NCI-H1930 (cell line): ENCODE results near the gene PRR32.
"Not testable (repeated sequence)": the region's sequence is repeated elsewhere in the genome, so short reads cannot be mapped to it uniquely, and the experiment has no call there.

Experiments used
- DNase-seq, 2 experiments: peaks; one replicate each; lab custom pipeline; 2025; lab: John Stamatoyannopoulos, UW

The PRR32 gene, protein sequence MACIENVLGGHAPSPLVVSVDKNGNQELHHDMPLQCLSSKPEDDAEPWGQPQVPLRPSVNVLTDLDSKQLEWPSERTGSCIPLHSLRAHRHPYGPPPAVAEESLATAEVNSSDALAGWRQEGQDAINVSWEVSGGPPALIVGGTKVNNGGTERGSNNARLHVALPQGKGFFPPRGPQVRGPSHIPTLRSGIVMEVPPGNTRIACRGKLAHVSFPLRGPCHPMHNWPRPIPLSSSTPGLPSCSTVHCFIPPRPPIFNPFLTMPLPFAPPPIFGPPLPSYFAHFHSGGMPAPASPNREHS

DNA sequence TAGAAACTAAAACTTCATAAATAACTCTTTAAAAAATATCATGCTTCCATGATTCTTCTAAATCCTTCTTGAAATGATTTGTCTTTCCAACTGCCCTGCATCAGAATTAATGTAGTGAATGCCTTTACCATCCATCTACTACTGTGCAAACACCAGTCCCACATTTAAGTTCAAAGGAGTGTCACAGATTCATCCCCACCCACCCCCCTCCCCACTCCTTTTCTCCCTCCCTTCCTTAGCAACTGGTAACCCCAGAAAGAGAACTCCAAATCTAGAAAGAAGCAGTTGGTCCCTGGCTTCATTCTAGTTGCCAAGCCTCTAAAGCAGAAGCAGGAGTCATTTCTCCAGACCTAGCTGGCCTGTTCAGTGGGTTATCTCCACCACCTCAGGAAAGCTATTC, at the start of gene PRR32:
PRR32 (plus strand) TSS at position 301 of the 400 bp plus-strand sequence. CDS start 115 bp downstream, outside the sequence.
- DNase-seq = no peak

- DNase-seq = no peak
Observed at GRCh38 chrX:126770179-126770578, 49.4 kb upstream of the PRR32 start.

GRCh38 chrX:126785539-126785938, 34.0 kb upstream of the PRR32 start:
- DNase-seq = no peak

GRCh38 chrX:126799059-126799458, 20.5 kb upstream of the PRR32 start:
- DNase-seq = no peak

DNA sequence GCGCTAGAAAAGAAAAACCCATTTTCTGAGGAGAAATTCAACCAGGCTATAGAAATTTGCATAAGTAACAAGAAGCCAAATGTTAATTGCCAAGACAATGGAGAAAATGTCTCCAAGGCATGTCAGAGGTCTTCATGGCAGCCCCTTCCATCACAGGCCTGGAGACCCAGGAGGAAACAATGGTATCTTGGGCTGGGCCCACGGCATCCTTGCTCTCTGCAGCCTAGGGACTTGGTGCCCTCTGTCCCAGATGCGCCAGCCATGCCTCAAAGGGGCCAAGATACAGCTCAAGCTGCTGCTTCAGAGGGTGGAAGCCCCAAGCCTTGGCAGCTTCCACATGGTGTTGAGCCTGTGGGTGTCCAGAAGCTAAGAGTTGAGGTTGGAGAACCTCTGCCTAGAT, 12.7 kb upstream of the PRR32 start:
- DNase-seq = not testable (repeated sequence)

DNA sequence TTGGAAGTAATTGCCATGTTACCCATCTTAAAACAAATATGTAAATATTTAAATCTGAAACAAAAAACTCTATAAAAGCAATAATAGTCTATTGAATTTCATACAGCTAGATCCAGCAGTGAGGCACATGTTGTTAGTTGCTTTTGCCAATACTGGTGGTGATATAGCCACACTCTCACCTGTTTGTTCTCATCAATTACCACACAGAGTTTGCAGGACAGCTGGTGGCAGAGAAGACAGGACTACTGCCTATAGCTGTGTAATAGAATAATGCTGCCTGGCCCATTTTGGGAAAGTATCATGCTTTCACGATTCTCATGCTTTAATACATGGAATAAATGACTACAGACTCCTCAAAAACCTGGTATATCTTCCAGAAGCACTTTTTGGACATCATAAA, 3.7 kb upstream of the PRR32 start:
- DNase-seq = no peak

DNA sequence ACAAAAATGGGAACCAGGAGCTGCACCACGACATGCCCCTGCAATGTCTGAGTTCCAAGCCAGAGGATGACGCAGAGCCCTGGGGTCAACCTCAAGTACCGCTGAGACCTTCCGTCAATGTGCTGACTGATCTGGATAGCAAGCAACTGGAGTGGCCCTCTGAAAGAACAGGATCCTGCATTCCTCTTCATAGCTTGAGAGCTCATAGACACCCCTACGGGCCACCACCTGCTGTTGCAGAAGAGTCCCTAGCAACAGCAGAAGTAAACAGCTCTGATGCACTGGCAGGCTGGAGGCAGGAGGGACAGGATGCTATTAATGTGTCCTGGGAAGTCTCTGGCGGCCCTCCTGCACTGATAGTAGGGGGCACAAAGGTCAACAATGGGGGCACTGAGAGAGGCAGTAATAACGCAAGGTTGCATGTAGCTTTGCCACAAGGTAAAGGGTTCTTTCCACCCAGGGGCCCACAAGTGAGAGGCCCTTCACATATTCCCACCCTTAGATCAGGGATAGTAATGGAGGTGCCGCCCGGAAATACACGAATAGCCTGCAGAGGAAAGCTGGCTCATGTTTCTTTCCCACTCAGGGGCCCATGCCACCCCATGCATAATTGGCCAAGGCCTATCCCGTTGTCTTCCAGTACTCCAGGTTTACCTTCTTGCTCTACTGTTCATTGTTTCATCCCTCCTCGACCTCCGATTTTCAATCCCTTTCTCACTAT, 1.3 kb downstream of the PRR32 start:
- no peak for DNase-seq

- DNase-seq = no peak
Observed at GRCh38 chrX:126824338-126825007, 4.9 kb downstream of the PRR32 start.

- no peak for DNase-seq
Observed at GRCh38 chrX:126825566-126826193, 6.2 kb downstream of the PRR32 start.

GRCh38 chrX:126836186-126836585, 16.7 kb downstream of the PRR32 start:
- DNase-seq = no peak

DNA sequence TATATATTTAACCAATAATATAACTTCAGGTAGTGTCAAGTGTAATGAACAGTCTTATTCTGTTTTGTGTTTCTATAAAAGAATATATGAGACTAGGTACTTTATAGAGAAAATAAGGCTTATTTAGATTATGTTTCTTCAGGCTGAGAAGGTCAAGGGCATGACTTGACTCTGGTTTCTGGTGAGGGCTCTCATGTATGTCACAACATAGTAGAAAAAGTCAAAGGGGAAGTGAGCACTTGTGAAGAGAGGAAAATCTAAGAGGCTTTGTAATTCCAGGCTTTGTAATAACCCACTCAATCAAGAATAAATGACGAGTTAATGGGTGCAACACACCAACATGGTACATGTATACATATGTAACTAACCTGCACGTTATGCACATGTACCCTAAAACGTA, 27.6 kb downstream of the PRR32 start:
- no peak for DNase-seq

DNA sequence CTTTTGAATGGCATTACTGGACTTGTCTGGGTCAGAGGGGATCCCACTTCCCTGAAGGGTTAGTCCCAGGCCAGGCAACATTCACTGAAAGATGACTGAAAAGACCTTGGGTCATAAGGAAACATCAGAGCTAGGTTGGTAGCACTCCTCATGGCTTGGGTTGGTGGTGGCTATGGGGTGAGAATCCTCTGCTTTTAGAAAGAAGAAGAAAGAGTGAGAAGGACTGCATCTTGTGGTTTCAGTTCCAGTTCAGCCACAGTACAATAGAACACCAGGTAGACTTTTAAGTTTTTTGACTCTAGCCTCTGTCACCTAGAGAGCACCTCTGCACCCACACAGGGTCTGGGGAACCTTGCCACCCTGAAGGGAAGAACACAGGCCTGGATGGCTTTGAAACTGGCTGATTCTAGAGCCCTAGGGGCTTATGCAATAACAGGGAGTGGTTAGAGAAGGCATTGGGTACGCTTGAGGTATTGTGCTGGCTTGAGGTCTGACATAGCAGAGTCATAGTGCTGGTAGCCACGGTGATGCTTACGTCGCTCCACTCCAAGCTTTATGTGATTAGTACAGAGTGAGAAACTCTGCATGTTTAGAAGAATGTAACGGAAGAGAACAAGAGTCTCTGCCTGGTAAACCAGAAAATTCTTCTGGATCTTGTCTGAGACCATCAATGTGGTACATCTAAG, 36.5 kb downstream of the PRR32 start:
- no peak for DNase-seq
